HEK293T (cell line): ENCODE results near the gene TMEM254.
"Not testable (repeated sequence)": the region's sequence is repeated elsewhere in the genome, so short reads cannot be mapped to it uniquely, and the experiment has no call there.

ENCODE experiments used
- CTCF ChIA-PET: fragments of 350-600 bp; formaldehyde crosslinking; extraction: SDS; loops from one replicate; lab custom pipeline; 2021; ENCODE audit warnings: antibody characterized with exemption, inconsistent platforms; lab: Yijun Ruan, JAX
- POLR2A ChIA-PET: fragments of 350-600 bp; formaldehyde crosslinking; extraction: SDS; loops from one replicate; lab custom pipeline; 2020; ENCODE audit warnings: antibody characterized with exemption, inconsistent platforms; lab: Yijun Ruan, JAX
- DNase-seq: peaks from one replicate; pipeline ENCODE4 v3.0.0; 2012; ENCODE audit warnings: mixed read lengths; ENCODE audit errors: extremely low spot score
- ARNT ChIP-seq: fragments of 450-650 bp; IDR thresholded peaks from 2 replicates; pipeline ENCODE4 v1.6.1; 2017; ENCODE audit warnings: mild to moderate bottlenecking
- BHLHE40 ChIP-seq: fragments of 450-650 bp; IDR thresholded peaks from 2 replicates; pipeline ENCODE4 v1.6.1; 2016; ENCODE audit warnings: mild to moderate bottlenecking, moderate library complexity, borderline replicate concordance
- CTBP1 ChIP-seq: fragments of 450-650 bp; IDR thresholded peaks from 2 replicates; pipeline ENCODE4 v1.6.1; 2016; ENCODE audit warnings: borderline replicate concordance
- ELF4 ChIP-seq: fragments of 450-650 bp; IDR thresholded peaks from 2 replicates; pipeline ENCODE4 v1.6.1; 2017; ENCODE audit warnings: antibody characterized with exemption
- FOXA1 ChIP-seq: fragments of 450-650 bp; IDR thresholded peaks from 2 replicates; pipeline ENCODE4 v1.6.1; 2016; ENCODE audit warnings: mild to moderate bottlenecking
- FOXK2 ChIP-seq: fragments of 450-650 bp; IDR thresholded peaks from 2 replicates; pipeline ENCODE4 v1.6.1; 2016; ENCODE audit warnings: mild to moderate bottlenecking
- FOXM1 ChIP-seq: fragments of 450-650 bp; IDR thresholded peaks from 2 replicates; pipeline ENCODE4 v1.6.1; 2017; ENCODE audit warnings: mild to moderate bottlenecking, borderline replicate concordance
- HDGF ChIP-seq: fragments of 450-650 bp; IDR thresholded peaks from 2 replicates; pipeline ENCODE4 v1.6.1; 2017; ENCODE audit warnings: antibody characterized with exemption, borderline replicate concordance
- L3MBTL2 ChIP-seq: fragments of 450-650 bp; conservative IDR thresholded peaks from 2 replicates; pipeline ENCODE4 v1.6.1; 2016; ENCODE audit warnings: mild to moderate bottlenecking
- LEF1 ChIP-seq: fragments of 450-650 bp; IDR thresholded peaks from 2 replicates; pipeline ENCODE4 v1.6.1; 2017; ENCODE audit warnings: mild to moderate bottlenecking, borderline replicate concordance
- NFRKB ChIP-seq: fragments of 450-650 bp; IDR thresholded peaks from 2 replicates; pipeline ENCODE4 v1.6.1; 2016; ENCODE audit warnings: mild to moderate bottlenecking, moderate library complexity
- SP1 ChIP-seq: fragments of 450-650 bp; IDR thresholded peaks from 2 replicates; pipeline ENCODE4 v1.6.1; 2017
- SUZ12 ChIP-seq: fragments of 450-650 bp; IDR thresholded peaks from 2 replicates; pipeline ENCODE4 v1.6.1; 2016; ENCODE audit warnings: mild to moderate bottlenecking
- TARDBP ChIP-seq: fragments of 450-650 bp; IDR thresholded peaks from 2 replicates; pipeline ENCODE4 v1.6.1; 2016
- ZNF384 ChIP-seq: fragments of 450-650 bp; IDR thresholded peaks from 2 replicates; pipeline ENCODE4 v1.6.1; 2016
- TF ChIP-seq, protein P1 (sequence below): fragments of 450-650 bp; IDR thresholded peaks from 2 replicates; pipeline ENCODE4 v1.6.1; 2016

TMEM254 gene

GRCh38 chr10:80090121-80090520, 11.7 kb downstream of the TMEM254 start:
- ChIA-PET CTCF (no interaction called here), POLR2A (interaction anchor here (1.8 kb wide), 1 partner anchor 11 kb away, joined by 6 read pairs; no protein-coding TSS in a partner anchor)
- DNase-seq, result no peak
- TF ChIP-seq, protein P1, sequence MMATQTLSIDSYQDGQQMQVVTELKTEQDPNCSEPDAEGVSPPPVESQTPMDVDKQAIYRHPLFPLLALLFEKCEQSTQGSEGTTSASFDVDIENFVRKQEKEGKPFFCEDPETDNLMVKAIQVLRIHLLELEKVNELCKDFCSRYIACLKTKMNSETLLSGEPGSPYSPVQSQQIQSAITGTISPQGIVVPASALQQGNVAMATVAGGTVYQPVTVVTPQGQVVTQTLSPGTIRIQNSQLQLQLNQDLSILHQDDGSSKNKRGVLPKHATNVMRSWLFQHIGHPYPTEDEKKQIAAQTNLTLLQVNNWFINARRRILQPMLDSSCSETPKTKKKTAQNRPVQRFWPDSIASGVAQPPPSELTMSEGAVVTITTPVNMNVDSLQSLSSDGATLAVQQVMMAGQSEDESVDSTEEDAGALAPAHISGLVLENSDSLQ, result no peak
- TF ChIP-seq L3MBTL2 (no peak), ZNF384 (no peak), CTBP1 (no peak), TARDBP (no peak), SUZ12 (no peak), ARNT (no peak)

DNA sequence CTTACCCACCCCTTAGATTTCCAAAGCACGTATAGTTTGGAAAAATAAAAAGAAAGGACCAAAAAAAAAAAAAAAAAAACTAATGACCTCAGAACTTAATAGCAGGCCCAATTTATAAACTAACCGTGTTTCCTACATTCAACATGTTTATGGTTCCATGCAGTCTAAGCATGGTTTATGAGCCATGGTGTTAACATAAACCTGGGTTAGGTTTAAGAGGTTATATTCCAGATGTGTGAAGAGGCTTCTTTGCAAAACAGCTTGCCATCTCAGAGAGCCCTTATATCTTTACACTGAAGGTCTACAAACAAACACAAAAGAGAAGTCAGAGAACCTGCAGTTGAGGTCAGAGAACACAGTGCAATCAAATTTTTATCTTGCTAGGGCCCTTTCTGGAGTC, 15.8 kb downstream of the TMEM254 start:
- ChIA-PET POLR2A (no interaction called here), CTCF (no interaction called here)
- TF ChIP-seq CTBP1 (no peak), L3MBTL2 (no peak), ZNF384 (no peak), SP1 (no peak), FOXM1 (no peak), ELF4 (no peak), HDGF (no peak), BHLHE40 (no peak), FOXA1 (no peak), FOXK2 (no peak), TARDBP (no peak), SUZ12 (no peak), LEF1 (no peak), NFRKB (no peak), ARNT (no peak)
- TF ChIP-seq, protein P1, result no peak
- DNase-seq, result no peak

DNA sequence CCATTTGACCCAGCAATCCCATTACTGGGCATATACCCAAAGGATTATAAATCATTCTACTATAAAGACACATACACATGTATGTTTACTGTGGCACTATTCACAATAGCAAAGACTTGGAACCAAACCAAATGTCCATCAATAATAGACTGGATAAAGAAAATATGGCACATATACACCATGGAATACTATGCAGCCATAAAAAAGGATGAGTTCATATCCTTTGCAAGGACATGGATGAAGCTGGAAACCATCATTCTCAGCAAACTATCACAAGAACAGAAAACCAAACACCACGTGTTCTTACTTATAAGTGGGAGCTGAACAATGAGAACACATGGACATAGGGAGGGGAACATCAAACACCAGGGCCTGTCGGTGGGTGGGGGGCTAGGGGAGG, 19.8 kb downstream of the TMEM254 start:
- POLR2A ChIA-PET, result not testable (repeated sequence)

GRCh38 chr10:80099295-80099694, 20.8 kb downstream of the TMEM254 start:
- POLR2A ChIA-PET, result not testable (repeated sequence)

More for the DNA sequence above, 19.8 kb downstream of the TMEM254 start:
- DNase-seq, CTCF ChIA-PET: not testable (repeated sequence)

GRCh38 chr10:80100116-80100515, 21.7 kb downstream of the TMEM254 start:
- CTCF ChIA-PET, result no interaction called here
- TF ChIP-seq FOXK2 (no peak), NFRKB (no peak), SUZ12 (no peak), SP1 (no peak), TARDBP (no peak), L3MBTL2 (no peak), HDGF (no peak), ARNT (no peak), CTBP1 (no peak), FOXA1 (no peak), LEF1 (no peak), ELF4 (no peak), FOXM1 (no peak)
- TF ChIP-seq, protein P1, result no peak
- no peak for DNase-seq
- POLR2A ChIA-PET, result no interaction called here

More at GRCh38 chr10:80099295-80099694, 20.8 kb downstream of the TMEM254 start:
- CTCF ChIA-PET, result interaction anchor here (0.7 kb wide), 1 partner anchor 11 kb away, joined by 3 read pairs; no protein-coding TSS in a partner anchor
- not testable (repeated sequence) for DNase-seq

GRCh38 chr10:80100861-80101695, 22.6 kb downstream of the TMEM254 start:
- TF ChIP-seq, protein P1, result no peak
- TF ChIP-seq ELF4, result no peak
- no peak for TF ChIP-seq CTBP1
- TF ChIP-seq SUZ12, result no peak
- no peak for TF ChIP-seq FOXA1
- no peak for TF ChIP-seq TARDBP
- TF ChIP-seq ARNT, result no peak
- no peak for TF ChIP-seq NFRKB
- TF ChIP-seq SP1, result no peak
- no peak for TF ChIP-seq FOXM1
- TF ChIP-seq ZNF384, result no peak
- TF ChIP-seq FOXK2, result no peak
- no peak for TF ChIP-seq HDGF
- TF ChIP-seq BHLHE40, result no peak
- TF ChIP-seq L3MBTL2, result no peak
- no peak for TF ChIP-seq LEF1
- POLR2A ChIA-PET, result interaction anchor here (1.0 kb wide), 1 partner anchor 22 kb away, joined by 3 read pairs; no protein-coding TSS in a partner anchor
- CTCF ChIA-PET, result no interaction called here
- no peak for DNase-seq
